HFF-Myc (cell line): ENCODE data around the gene AFF2.

ENCODE experiments used
- DNase-seq: peaks from one replicate; pipeline ENCODE4 v3.0.0-alpha.2; 2011; ENCODE audit warnings: low read depth; ENCODE audit errors: extremely low read depth
- H3K4me3 ChIP-seq: replicated peaks from 2 replicates; pipeline ENCODE4 v1.5.1; 2011; ENCODE audit warnings: low read depth, mild to moderate bottlenecking, control low read depth, low read length
- CTCF ChIP-seq: IDR thresholded peaks from 2 replicates; pipeline ENCODE4 v1.5.1; 2012; ENCODE audit warnings: mild to moderate bottlenecking, low read depth, low read length, control low read depth; ENCODE audit errors: missing control alignments

The AFF2 gene

GRCh38 chrX:148991502-148991901 is 491.1 kb downstream of the AFF2 start:
- no peak for TF ChIP-seq CTCF
- no peak for DNase-seq

GRCh38 chrX:148995661-148996060 is 495.2 kb downstream of the AFF2 start:
- H3K4me3 ChIP-seq, result no peak overlapping the region

More at GRCh38 chrX:148991502-148991901, 491.1 kb downstream of the AFF2 start:
- H3K4me3 ChIP-seq, result no peak overlapping the region

GRCh38 chrX:149002320-149002719 is 501.9 kb downstream of the AFF2 start:
- no peak overlapping the region for H3K4me3 ChIP-seq
- no peak for TF ChIP-seq CTCF
- DNase-seq, result no peak

More at GRCh38 chrX:148995661-148996060, 495.2 kb downstream of the AFF2 start:
- no peak for DNase-seq
- TF ChIP-seq CTCF, result no peak

- no peak for DNase-seq
- no peak for TF ChIP-seq CTCF
- no peak overlapping the region for H3K4me3 ChIP-seq
Measured at GRCh38 chrX:149003863-149004660, 503.6 kb downstream of the AFF2 start.

GRCh38 chrX:149004936-149005335 is 504.5 kb downstream of the AFF2 start:
- no peak for DNase-seq
- TF ChIP-seq CTCF, result no peak
- no peak overlapping the region for H3K4me3 ChIP-seq

GRCh38 chrX:149006235-149006634 is 505.8 kb downstream of the AFF2 start:
- no peak for TF ChIP-seq CTCF
- no peak overlapping the region for H3K4me3 ChIP-seq
- DNase-seq, result no peak
